ENCODE data around the gene SDR42E2.
"Not testable (repeated sequence)": the region's sequence is repeated elsewhere in the genome, so short reads cannot be mapped to it uniquely, and the experiment has no call there.

Gene SDR42E2

DNA sequence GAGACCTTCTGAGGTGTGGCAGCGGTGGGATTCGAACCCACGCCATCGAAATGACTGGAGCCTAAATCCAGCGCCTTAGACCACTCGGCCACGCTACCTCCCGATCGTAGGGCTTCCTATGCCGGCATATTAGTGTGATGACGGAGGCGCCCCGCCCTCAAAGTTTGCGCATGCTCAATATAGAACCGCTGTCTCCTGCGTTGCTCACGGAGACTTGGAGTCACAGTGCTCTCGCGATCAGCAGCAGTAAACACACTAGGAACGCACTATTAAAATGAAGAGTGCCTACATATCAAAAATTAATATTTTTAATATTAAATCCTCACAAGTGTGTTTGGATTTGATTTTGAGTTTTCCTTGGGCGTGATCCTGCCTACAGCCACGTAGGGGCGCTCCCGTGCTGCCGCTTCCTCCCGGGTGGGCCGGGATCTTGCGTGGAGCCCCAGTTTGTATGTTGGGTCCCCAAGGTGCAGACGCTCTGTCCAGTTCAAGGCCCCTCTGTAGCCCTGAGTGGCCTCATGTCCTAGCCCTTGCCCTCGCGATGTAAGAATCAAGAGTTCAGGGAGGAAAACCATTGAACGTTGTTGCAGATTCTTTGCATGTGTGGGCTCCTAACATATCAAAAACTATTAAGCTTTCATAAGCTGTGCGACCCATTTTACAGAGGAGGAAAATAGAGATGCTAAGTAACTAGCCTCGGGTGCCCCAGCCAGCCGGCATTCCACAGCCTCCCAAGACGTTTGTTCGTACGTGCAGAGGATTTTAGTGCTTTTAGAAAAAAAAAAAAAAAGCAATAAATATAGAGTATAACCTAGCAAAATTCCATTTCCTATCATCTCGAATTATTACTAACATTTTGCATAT, 33.6 kb downstream of the SDR42E2 start:
- H3K4me3 ChIP-seq (replicated peaks; ENCODE audit: low read depth, low read length): peak overlapping the region; percentile 62
- TF ChIP-seq, protein P1, sequence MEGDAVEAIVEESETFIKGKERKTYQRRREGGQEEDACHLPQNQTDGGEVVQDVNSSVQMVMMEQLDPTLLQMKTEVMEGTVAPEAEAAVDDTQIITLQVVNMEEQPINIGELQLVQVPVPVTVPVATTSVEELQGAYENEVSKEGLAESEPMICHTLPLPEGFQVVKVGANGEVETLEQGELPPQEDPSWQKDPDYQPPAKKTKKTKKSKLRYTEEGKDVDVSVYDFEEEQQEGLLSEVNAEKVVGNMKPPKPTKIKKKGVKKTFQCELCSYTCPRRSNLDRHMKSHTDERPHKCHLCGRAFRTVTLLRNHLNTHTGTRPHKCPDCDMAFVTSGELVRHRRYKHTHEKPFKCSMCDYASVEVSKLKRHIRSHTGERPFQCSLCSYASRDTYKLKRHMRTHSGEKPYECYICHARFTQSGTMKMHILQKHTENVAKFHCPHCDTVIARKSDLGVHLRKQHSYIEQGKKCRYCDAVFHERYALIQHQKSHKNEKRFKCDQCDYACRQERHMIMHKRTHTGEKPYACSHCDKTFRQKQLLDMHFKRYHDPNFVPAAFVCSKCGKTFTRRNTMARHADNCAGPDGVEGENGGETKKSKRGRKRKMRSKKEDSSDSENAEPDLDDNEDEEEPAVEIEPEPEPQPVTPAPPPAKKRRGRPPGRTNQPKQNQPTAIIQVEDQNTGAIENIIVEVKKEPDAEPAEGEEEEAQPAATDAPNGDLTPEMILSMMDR (IDR thresholded peaks at IDR 0.05; ENCODE audit: low read length, missing control alignments): peak; percentile 85
- peak; percentile 94 for DNase-seq (ENCODE audit: low read depth)

DNA sequence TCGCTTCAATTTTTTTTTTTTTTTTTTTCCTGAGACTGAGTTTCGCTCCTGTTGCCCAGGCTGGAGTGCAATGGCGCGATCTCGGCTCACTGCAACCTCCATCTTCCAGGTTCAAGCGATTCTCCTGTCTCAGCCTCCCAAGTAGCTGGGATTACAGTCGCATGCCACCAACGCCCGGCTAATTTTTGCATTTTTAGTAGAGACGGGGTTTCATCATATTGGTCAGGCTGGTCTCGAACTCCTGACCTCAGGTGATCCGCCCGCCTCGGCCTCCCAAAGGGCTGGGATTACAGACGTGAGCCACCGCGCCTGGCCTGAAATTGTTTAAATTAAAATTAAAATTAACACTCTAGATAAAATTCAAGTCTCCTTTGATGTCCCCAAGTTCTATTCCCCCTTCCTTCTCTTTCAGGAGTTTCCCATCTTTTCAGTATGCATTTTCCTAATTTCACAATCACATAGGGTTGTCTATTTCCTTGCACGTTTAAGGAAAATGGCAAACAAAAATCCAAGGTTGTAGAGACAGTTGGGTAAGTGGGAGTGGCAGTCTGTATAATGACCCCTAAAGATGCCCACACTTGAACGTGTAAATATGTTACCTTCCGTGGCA, 34.4 kb downstream of the SDR42E2 start:
- H3K4me3 ChIP-seq (replicated peaks; ENCODE audit: low read depth, low read length); DNase-seq (ENCODE audit: low read depth): not testable (repeated sequence)

DNA sequence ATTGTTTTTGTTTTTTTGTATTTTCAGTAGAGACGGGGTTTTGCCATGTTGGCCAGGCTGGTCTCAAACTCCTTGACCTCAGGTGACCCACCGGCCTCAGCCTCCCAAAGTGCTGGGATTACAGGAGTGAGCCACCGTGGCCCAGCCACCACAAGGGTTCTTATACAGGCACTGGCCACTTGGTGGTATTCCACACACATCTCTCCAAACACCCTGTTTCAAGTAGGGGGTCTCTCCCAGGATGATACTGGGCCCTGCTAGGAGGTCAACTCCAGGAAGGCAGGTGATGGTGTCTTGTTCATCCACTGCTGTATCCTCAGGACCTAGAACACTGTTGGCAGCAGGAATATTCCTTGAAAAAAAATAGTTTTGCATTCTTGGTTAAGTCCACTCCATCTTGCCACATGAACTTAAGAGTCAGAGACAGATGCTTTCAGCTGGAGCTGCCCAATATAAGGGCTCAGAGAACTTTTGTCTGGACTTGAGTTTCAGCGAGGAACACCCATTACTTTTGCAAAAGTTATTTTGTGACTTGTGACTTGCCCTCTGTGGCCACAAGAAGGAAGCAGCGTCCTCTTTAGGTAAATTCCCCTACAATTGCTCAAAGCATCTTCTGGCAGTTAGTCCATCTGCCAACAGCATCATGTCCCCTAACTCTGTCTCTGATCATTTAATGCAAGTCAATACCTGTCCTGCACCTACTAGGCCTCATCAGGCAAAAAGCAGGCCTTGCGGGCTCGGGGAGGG, 36.4 kb downstream of the SDR42E2 start:
- H3K4me3 ChIP-seq (replicated peaks; ENCODE audit: low read depth, low read length): no peak overlapping the region
- TF ChIP-seq, protein P1 (IDR thresholded peaks at IDR 0.05; ENCODE audit: low read length, missing control alignments): no peak
- DNase-seq (ENCODE audit: low read depth): no peak

DNA sequence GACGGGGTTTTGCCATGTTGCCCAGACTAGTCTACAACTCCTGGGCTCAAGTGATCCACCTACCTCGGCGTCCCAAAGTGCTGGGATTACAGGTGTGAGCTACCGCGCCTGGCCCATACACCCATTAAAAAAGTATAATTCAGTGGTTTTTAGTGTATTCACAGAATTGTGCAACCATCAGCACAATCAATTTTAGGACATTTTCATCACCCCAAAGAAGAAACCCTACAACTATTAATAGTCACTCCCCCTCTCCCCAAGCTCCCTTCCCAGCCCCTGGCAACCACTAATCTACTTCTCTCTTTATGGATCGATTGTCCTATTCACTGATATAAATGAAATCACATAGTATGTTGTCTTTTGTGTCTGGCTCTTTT, 39.9 kb downstream of the SDR42E2 start:
- H3K4me3 ChIP-seq (replicated peaks; ENCODE audit: low read depth, low read length): no peak overlapping the region
- DNase-seq (ENCODE audit: low read depth): no peak
- TF ChIP-seq, protein P1 (IDR thresholded peaks at IDR 0.05; ENCODE audit: low read length, missing control alignments): no peak

DNA sequence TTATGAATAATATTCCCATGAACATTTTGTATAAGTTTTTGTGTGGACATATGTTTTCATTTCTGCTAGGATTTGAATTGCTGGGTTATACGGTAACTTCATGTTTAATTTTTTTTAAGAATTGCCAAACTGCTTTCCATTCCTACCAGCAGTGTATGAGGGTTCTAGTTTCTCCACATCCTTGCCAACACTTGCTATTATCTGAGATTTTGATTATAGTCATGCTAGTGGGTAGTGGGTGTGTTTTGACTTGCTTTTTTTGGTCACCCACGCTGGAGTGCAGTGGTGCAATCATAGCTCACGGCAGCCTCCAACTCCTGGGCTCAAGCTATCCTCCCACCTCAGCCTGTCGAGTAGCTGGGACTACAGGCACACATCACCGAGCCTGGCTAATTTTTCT, 40.8 kb downstream of the SDR42E2 start:
- DNase-seq (ENCODE audit: low read depth): no peak
- H3K4me3 ChIP-seq (replicated peaks; ENCODE audit: low read depth, low read length): no peak overlapping the region
- TF ChIP-seq, protein P1 (IDR thresholded peaks at IDR 0.05; ENCODE audit: low read length, missing control alignments): no peak

DNA sequence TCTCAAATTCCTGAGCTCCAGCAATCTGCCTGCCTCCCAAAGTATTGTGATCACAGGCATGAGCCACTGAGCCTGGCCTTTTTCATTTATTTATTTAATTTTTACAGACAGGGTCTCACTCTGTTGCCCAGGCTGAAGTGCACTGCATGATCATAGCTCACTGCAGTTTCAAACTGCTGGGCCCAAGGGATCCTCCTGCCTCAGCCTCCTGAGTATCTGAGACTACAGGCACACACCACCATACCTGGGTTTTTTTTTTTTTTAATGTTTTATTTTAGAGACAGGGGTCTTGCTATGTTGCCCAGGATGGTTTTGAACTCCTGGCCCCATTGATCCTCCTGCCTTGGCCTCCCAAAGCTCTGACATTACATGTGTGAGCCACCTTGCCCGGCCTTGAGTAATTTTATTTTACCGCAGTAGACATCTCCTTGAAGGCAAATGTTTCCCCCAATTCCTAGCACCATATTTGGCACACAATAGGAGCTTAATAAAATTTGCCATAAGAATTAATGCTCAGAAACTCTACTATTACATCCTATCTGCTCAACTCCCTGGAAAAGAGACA, 41.9 kb downstream of the SDR42E2 start:
- no peak overlapping the region for H3K4me3 ChIP-seq (replicated peaks; ENCODE audit: low read depth, low read length)
- TF ChIP-seq, protein P1 (IDR thresholded peaks at IDR 0.05; ENCODE audit: low read length, missing control alignments): no peak
- DNase-seq (ENCODE audit: low read depth): no peak

DNA sequence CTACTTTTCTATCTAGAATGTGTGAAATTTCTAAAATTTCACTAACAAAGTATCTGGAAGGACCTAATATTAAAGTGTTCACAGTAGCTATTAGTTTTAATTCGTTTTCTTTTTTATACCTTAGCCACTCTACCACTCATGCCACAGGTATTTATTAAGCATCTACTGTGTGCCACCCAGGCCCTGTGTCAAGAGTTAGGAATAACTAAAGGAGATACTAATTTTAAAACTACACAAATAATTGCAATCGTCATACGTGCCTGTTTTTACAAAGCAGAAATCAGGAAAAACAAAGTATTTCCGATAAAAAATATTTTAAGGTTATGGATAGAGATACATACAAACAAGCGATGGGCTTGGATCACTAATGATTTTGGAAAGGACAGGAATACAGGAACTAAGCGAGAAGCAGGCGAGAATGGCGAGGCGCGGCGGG, 43.3 kb downstream of the SDR42E2 start:
- DNase-seq (ENCODE audit: low read depth): no peak
- TF ChIP-seq, protein P1 (IDR thresholded peaks at IDR 0.05; ENCODE audit: low read length, missing control alignments): no peak
- peak overlapping the region; percentile 85 for H3K4me3 ChIP-seq (replicated peaks; ENCODE audit: low read depth, low read length)
